GM23248 (cell line): Measurements from ENCODE around the gene OR1K1.

Source experiments
- EZH2 ChIP-seq: fragments of 200-600 bp; sonication (generic); IDR thresholded peaks from 2 replicates; pipeline ENCODE4 v1.6.1; 2018; ENCODE audit warnings: antibody characterized with exemption, mild to moderate bottlenecking; ENCODE audit not compliant: insufficient read depth, poor library complexity, severe bottlenecking
- EZH2phosphoT487 ChIP-seq: fragments of 200-600 bp; sonication (generic); IDR thresholded peaks from 2 replicates; pipeline ENCODE4 v1.6.1; 2018; ENCODE audit warnings: antibody characterized with exemption, moderate library complexity, mild to moderate bottlenecking, low read depth; ENCODE audit not compliant: insufficient read depth

DNA sequence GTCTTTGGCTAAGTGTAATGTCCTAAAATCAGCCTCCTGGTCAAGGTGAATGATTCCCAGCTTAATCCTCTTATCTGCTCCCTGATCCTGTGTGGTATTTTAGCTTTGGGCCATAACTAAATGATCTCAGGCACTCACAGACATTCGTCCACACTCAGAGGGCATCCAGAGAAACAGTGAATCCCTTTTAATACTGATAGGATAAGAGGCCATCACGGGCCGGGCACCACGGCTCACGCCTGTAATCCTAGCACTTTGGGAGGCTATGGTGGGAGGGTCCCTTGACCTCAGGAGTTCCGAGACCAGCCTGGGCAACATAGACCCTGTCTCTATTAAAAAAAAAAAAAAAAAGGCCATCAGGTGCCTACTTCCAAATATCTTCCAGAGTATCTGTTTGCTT lies 22.1 kb downstream of the OR1K1 start:
- TF ChIP-seq EZH2, result no peak
- no peak for TF ChIP-seq EZH2phosphoT487
